B cell (primary cell): ENCODE results near the gene ARTN. TPM values are rescaled to one million over a fixed set of nuclear protein-coding genes. Genes with fewer than 3 reads are reported as not detected.

Source experiments
- ATAC-seq: fragments of 200-7000 bp; cut with Tn5 transposase; one replicate; pipeline ENCODE4 v1.10.0; 2021; ENCODE audit warnings: low read depth, mild to moderate bottlenecking, moderate number of reproducible peaks, moderate library complexity
- CTCF ChIA-PET: fragments of 350-600 bp; sonication (Branson Sonifier 250); formaldehyde crosslinking; loops from one replicate; lab custom pipeline; 2021; ENCODE audit warnings: antibody characterized with exemption, inconsistent platforms; lab: Charles Lee
- POLR2A ChIA-PET: fragments of 350-600 bp; sonication (Branson Sonifier 250); formaldehyde crosslinking; loops from one replicate; lab custom pipeline; 2021; ENCODE audit warnings: antibody characterized with exemption; lab: Charles Lee
- DNase-seq: peaks from one replicate; pipeline ENCODE4 v3.0.0; 2013
- H2AFZ ChIP-seq: 2 replicates; pipeline ENCODE4 v1.6.1; 2012; ENCODE audit warnings: mild to moderate bottlenecking, low read depth, low read length; ENCODE audit not compliant: insufficient read depth, poor library complexity, severe bottlenecking
- H3K27ac ChIP-seq, 2 donors: 1 replicate in 1 of 2; 2 replicates in 1 of 2; pipeline ENCODE4 v1.5.1; 2012 to 2013; ENCODE audit warnings: low read length in 2 of 2, mild to moderate bottlenecking in 2 of 2, moderate library complexity in 1 of 2
- H3K27me3 ChIP-seq, 4 experiments: fragments of 200-600 bp in 1 of 4; sonication (generic) in 1 of 4; replicated peaks in 1 of 4; 1 replicate in 2 of 4; 2 replicates in 2 of 4; pipeline versions ENCODE4 v1.6.1 to v1.7.0; 2013 to 2016; ENCODE audit warnings: low read length in 3 of 4, mild to moderate bottlenecking in 2 of 4, mixed read lengths in 1 of 4, moderate library complexity in 1 of 4; ENCODE audit not compliant: insufficient read depth in 4 of 4, control insufficient read depth in 3 of 4; ENCODE audit errors: control extremely low read depth in 1 of 4
- H3K36me3 ChIP-seq, 2 experiments: replicated peaks in 1 of 2; 1 replicate in 1 of 2; 2 replicates in 1 of 2; pipeline versions ENCODE4 v1.6.1 to v1.7.1; 2013; ENCODE audit warnings: low read length in 1 of 2; ENCODE audit not compliant: insufficient read depth in 2 of 2, control insufficient read depth in 1 of 2; ENCODE audit errors: control extremely low read depth in 1 of 2, extremely low read depth in 1 of 2
- H3K4me1 ChIP-seq, 2 donors: fragments of 200-600 bp in 1 of 2; sonication (generic) in 1 of 2; 1 replicate in 1 of 2; 2 replicates in 1 of 2; pipeline versions ENCODE4 v1.5.1 to v1.6.1; 2013 to 2017; ENCODE audit warnings: low read length in 2 of 2; ENCODE audit not compliant: control insufficient read depth in 2 of 2, insufficient read depth in 2 of 2
- H3K4me2 ChIP-seq: replicated peaks from 2 replicates; pipeline ENCODE3; 2012; ENCODE audit warnings: mild to moderate bottlenecking, low read depth, low read length; ENCODE audit not compliant: poor library complexity, severe bottlenecking
- H3K4me3 ChIP-seq, 5 experiments: fragments of 200-600 bp in 1 of 5; sonication (generic) in 1 of 5; 1 replicate in 3 of 5; 2 replicates in 2 of 5; pipeline versions ENCODE4 v1.5.1 to v1.7.0; 2011 to 2016; ENCODE audit warnings: low read length in 4 of 5, mild to moderate bottlenecking in 4 of 5, low read depth in 2 of 5, control low read depth in 1 of 5, moderate library complexity in 1 of 5; ENCODE audit not compliant: insufficient read depth in 1 of 5; ENCODE audit errors: control extremely low read depth in 1 of 5, extremely low read depth in 1 of 5
- H3K79me2 ChIP-seq: fragments of 200-600 bp; sonication (generic); one replicate; pipeline ENCODE4 v1.6.0; 2016; ENCODE audit warnings: low read length; ENCODE audit not compliant: control insufficient read depth, insufficient read depth
- H3K9ac ChIP-seq: fragments of 200-600 bp; sonication (generic); 2 replicates; pipeline ENCODE4 v1.6.1; 2017; ENCODE audit warnings: mild to moderate bottlenecking, low read length, moderate library complexity
- H3K9me3 ChIP-seq, 3 donors: one replicate each; pipeline versions ENCODE4 v1.6.1 to v1.7.1; 2013; ENCODE audit warnings: low read length in 2 of 3; ENCODE audit not compliant: control insufficient read depth in 2 of 3, insufficient read depth in 1 of 3; ENCODE audit errors: control extremely low read depth in 1 of 3
- H4K20me1 ChIP-seq: 2 replicates; pipeline ENCODE4 v1.6.0; 2012; ENCODE audit warnings: mild to moderate bottlenecking, low read length; ENCODE audit not compliant: insufficient read depth, control insufficient read depth, poor library complexity, severe bottlenecking
- H3K27ac Mint-ChIP-seq: one replicate; pipeline ENCODE4 v1.8.0; 2021; ENCODE audit warnings: mixed read lengths
- H3K27me3 Mint-ChIP-seq: one replicate; pipeline ENCODE4 v1.8.0; 2021; ENCODE audit warnings: mixed read lengths
- H3K4me1 Mint-ChIP-seq: one replicate; pipeline ENCODE4 v1.8.0; 2021; ENCODE audit warnings: mixed read lengths
- H3K4me3 Mint-ChIP-seq: one replicate; pipeline ENCODE4 v1.8.0; 2021; ENCODE audit warnings: mixed read lengths
- H3K9me3 Mint-ChIP-seq: one replicate; pipeline ENCODE4 v1.8.0; 2022; ENCODE audit warnings: mixed read lengths; ENCODE audit not compliant: insufficient read depth
- EZH2 ChIP-seq: IDR thresholded peaks from 2 replicates; pipeline ENCODE4 v1.6.1; 2012; ENCODE audit warnings: borderline replicate concordance, low read depth, mild to moderate bottlenecking, moderate library complexity, low read length; ENCODE audit not compliant: insufficient read depth, poor library complexity, severe bottlenecking
- WGBS: methylation state at CpG from one replicate; pipeline ENCODE4 v1.1.5; 2013; ENCODE audit warnings: missing lambda C conversion rate; ENCODE audit not compliant: insufficient coverage; 5-methylcytosine and 5-hydroxymethylcytosine counted together
- intact Hi-C: fragments of 100-400 bp; cut with micrococcal nuclease; formaldehyde crosslinking; loops from one replicate; pipeline ENCODE4 v1.10.0; 2022
- polyA plus RNA-seq: library from polyadenylated mRNA; depleted of rRNA; stranded (reverse); fragments of >200 nt; gene quantifications from 2 replicates; pipeline ENCODE4 v1.2.3, GENCODE V29; 2012
- total RNA-seq, 2 donors: library from RNA; stranded (reverse); fragments of 120-200 nt in 1 of 2; gene quantifications; 1 replicate in 1 of 2; 2 replicates in 1 of 2; pipeline versions ENCODE4 v1.2.3 to v1.2.4, GENCODE V29; 2013 to 2022
- TF ChIP-seq, protein P1 (sequence below): fragments of 200-600 bp; IDR thresholded peaks from one replicate; pipeline ENCODE4 v1.8.0; 2022; ENCODE audit warnings: antibody characterized with exemption, mild to moderate bottlenecking

The ARTN gene
- total and polyA plus RNA-seq, 2 donors (not counting 1 experiment from before 2014, with no cell fraction given) = 0.13 to 0.64 TPM

GRCh38 chr1:43936431-43937151 is 3.0 kb downstream of the ARTN start:
- POLR2A ChIA-PET = no interaction called here
- intact Hi-C loops = no loop called here
- peak; percentile 41 for ATAC-seq

More at GRCh38 chr1:43936431-43937151, 3.0 kb downstream of the ARTN start:
- H3K4me3 ChIP-seq = peak overlapping the region in 2 of 5 experiments; percentile 38 to 52
- peaks cover 0 to 44% (median 26%) of the 10 kb centered on the region in 4 experiments for H3K27me3 ChIP-seq
- peaks cover 21% of the 10 kb centered on the region for H3K4me1 Mint-ChIP-seq
- no peak overlapping the region for H3K27ac Mint-ChIP-seq
- peak; percentile 47 for DNase-seq
- H3K9me3 ChIP-seq = peaks cover 0 to 14% (median 0%) of the 10 kb centered on the region in 3 donors
- peaks cover 29 to 30% of the 10 kb centered on the region in 2 donors for H3K4me1 ChIP-seq
- no peaks in the 10 kb centered on the region for H3K79me2 ChIP-seq
- H3K36me3 ChIP-seq = no peaks in the 10 kb centered on the region
- H3K9me3 Mint-ChIP-seq = no peaks in the 10 kb centered on the region
- H3K4me3 Mint-ChIP-seq = peak overlapping the region; percentile 80
- 14% methylated on average over 55 of the region's 56 CpGs for WGBS
- H3K27ac ChIP-seq = no peak overlapping the region
- TF ChIP-seq, protein P1, sequence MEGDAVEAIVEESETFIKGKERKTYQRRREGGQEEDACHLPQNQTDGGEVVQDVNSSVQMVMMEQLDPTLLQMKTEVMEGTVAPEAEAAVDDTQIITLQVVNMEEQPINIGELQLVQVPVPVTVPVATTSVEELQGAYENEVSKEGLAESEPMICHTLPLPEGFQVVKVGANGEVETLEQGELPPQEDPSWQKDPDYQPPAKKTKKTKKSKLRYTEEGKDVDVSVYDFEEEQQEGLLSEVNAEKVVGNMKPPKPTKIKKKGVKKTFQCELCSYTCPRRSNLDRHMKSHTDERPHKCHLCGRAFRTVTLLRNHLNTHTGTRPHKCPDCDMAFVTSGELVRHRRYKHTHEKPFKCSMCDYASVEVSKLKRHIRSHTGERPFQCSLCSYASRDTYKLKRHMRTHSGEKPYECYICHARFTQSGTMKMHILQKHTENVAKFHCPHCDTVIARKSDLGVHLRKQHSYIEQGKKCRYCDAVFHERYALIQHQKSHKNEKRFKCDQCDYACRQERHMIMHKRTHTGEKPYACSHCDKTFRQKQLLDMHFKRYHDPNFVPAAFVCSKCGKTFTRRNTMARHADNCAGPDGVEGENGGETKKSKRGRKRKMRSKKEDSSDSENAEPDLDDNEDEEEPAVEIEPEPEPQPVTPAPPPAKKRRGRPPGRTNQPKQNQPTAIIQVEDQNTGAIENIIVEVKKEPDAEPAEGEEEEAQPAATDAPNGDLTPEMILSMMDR = peak; percentile 11
- TF ChIP-seq EZH2 = no peak
- H4K20me1 ChIP-seq = no peaks in the 10 kb centered on the region
- CTCF ChIA-PET = interaction anchor here (1.4 to 10.3 kb wide), 3 partner anchors 9 to 172 kb away, joined by 3 to 118 read pairs (median 5); no protein-coding TSS in a partner anchor
- no peak overlapping the region for H2AFZ ChIP-seq
- peaks cover 26% of the 10 kb centered on the region for H3K27me3 Mint-ChIP-seq
- H3K4me2 ChIP-seq = peak overlapping the region; percentile 74
- peak overlapping the region; percentile 47 for H3K9ac ChIP-seq
